ENCODE results near the gene WNT2B. TPM values are rescaled to one million over a fixed set of nuclear protein-coding genes. Genes with fewer than 3 reads are reported as not detected.
"Not testable (repeated sequence)": the region's sequence is repeated elsewhere in the genome, so short reads cannot be mapped to it uniquely, and the experiment has no call there.

Gene WNT2B
- total RNA-seq, 1 donor from 2014 or later = 4.8 TPM

GRCh38 chr1:112465122-112465521 lies 43.6 kb upstream of the WNT2B start:
- H3K9me3 ChIP-seq = no peaks in the 10 kb centered on the region
- H3K4me3 ChIP-seq = no peak overlapping the region
- TF ChIP-seq CTCF (IDR thresholded peaks at IDR 0.05) = no peak
- peak overlapping the region; percentile 67 to 72 for H3K27ac ChIP-seq
- intact Hi-C loops (cut with DNase I) = loop anchor here (5.0 kb wide), 2 partner anchors 77 to 242 kb away; partner anchors contain the start of gene RHOC
- DNase-seq (ENCODE audit: low spot score in 2 of 2) = no peak
- no peaks in the 10 kb centered on the region for H3K36me3 ChIP-seq
- no peaks in the 10 kb centered on the region for H3K27me3 ChIP-seq
- H3K4me1 ChIP-seq = peaks cover 5 to 7% of the 10 kb centered on the region in 2 donors

GRCh38 chr1:112466078-112466660 lies 42.6 kb upstream of the WNT2B start:
- TF ChIP-seq CTCF (IDR thresholded peaks at IDR 0.05) = peak; percentile 88 to 96 (median 89)
- Histone ChIP-seq H3K9me3 (no peaks in the 10 kb centered on the region), H3K4me1 (peaks cover 5 to 7% of the 10 kb centered on the region in 2 donors), H3K27me3 (no peaks in the 10 kb centered on the region), H3K27ac (peak overlapping the region; percentile 67 to 72), H3K4me3 (peak overlapping the region; percentile 48 to 59), H3K36me3 (no peaks in the 10 kb centered on the region)
- peak; percentile 77 to 98 for DNase-seq (ENCODE audit: low spot score in 2 of 2)
- intact Hi-C loops (cut with DNase I) = loop anchor here (1.0 to 5.0 kb wide), 3 partner anchors 76 to 241 kb away; partner anchors contain the start of gene RHOC

DNA sequence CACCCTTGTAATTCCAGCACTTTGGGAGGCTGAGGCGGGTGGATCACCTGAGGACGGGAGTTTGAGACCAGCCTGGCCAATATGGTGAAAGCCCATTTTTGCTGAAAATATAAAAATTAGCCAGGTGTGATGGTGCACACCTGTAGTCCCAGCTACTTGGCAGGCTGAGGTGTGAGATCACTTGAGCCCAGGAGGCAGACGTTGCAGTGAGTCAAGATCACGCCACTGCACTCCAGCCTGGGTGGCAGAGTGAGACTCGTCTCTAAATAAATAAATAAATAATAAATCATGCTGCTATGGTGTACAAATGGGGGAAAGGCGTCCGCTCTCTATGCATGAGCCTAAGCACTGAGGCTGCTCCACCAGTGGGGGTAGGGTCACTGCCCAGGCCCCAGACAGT lies 38.4 kb upstream of the WNT2B start:
- H3K27me3 ChIP-seq; intact Hi-C loops (cut with DNase I); DNase-seq (ENCODE audit: low spot score in 2 of 2); H3K27ac ChIP-seq; H3K4me3 ChIP-seq; H3K36me3 ChIP-seq; H3K9me3 ChIP-seq; H3K4me1 ChIP-seq: not testable (repeated sequence)

- H3K27ac ChIP-seq = no peak overlapping the region
- intact Hi-C loops (cut with DNase I) = no loop called here
- no peak for TF ChIP-seq CTCF (IDR thresholded peaks at IDR 0.05)
- no peaks in the 10 kb centered on the region for H3K36me3 ChIP-seq
- no peak for DNase-seq (ENCODE audit: low spot score in 2 of 2)
- no peaks in the 10 kb centered on the region for H3K9me3 ChIP-seq
- H3K4me3 ChIP-seq = no peak overlapping the region
- peaks cover 5 to 7% of the 10 kb centered on the region in 2 donors for H3K4me1 ChIP-seq
- no peaks in the 10 kb centered on the region for H3K27me3 ChIP-seq
Observed at GRCh38 chr1:112470966-112471365, 37.8 kb upstream of the WNT2B start.

GRCh38 chr1:112472142-112472541 lies 36.6 kb upstream of the WNT2B start:
- Histone ChIP-seq H3K4me1 (no peaks in the 10 kb centered on the region), H3K36me3 (peaks cover 0 to 5% of the 10 kb centered on the region in 2 donors), H3K4me3 (no peak overlapping the region), H3K27ac (no peak overlapping the region), H3K9me3 (peaks cover 0 to 6% of the 10 kb centered on the region in 2 donors), H3K27me3 (no peaks in the 10 kb centered on the region)
- intact Hi-C loops (cut with DNase I) = no loop called here
- no peak for TF ChIP-seq CTCF (IDR thresholded peaks at IDR 0.05)
- no peak for DNase-seq (ENCODE audit: low spot score in 2 of 2)

DNA sequence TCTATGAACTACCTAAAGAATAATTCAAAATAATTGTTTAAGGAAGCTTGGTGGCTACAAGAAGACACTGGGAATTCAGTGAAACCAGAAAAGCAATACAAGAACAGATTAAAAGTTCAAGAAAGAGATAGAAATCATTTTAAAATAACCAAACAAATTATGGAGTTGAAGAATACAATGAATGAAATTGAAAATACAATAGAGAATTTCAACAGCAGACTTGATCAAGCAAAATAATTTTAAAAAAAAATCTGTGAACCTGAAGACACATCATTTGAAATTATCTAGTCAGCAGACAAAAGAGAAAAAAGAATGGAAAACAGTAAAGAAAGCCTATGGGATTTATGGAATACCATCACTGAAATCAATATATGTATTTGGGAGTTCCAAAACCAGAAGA lies 31.2 kb upstream of the WNT2B start:
- no peaks in the 10 kb centered on the region for H3K4me1 ChIP-seq
- DNase-seq (ENCODE audit: low spot score in 2 of 2) = no peak
- peaks cover 3 to 24% of the 10 kb centered on the region in 2 donors for H3K9me3 ChIP-seq
- intact Hi-C loops (cut with DNase I) = no loop called here
- peaks cover 0 to 5% of the 10 kb centered on the region in 2 donors for H3K36me3 ChIP-seq
- no peak overlapping the region for H3K4me3 ChIP-seq
- no peaks in the 10 kb centered on the region for H3K27me3 ChIP-seq
- H3K27ac ChIP-seq = no peak overlapping the region
- TF ChIP-seq CTCF (IDR thresholded peaks at IDR 0.05) = no peak
